Measurements from ENCODE around the gene DAGLA.

- TF ChIP-seq, protein P1, sequence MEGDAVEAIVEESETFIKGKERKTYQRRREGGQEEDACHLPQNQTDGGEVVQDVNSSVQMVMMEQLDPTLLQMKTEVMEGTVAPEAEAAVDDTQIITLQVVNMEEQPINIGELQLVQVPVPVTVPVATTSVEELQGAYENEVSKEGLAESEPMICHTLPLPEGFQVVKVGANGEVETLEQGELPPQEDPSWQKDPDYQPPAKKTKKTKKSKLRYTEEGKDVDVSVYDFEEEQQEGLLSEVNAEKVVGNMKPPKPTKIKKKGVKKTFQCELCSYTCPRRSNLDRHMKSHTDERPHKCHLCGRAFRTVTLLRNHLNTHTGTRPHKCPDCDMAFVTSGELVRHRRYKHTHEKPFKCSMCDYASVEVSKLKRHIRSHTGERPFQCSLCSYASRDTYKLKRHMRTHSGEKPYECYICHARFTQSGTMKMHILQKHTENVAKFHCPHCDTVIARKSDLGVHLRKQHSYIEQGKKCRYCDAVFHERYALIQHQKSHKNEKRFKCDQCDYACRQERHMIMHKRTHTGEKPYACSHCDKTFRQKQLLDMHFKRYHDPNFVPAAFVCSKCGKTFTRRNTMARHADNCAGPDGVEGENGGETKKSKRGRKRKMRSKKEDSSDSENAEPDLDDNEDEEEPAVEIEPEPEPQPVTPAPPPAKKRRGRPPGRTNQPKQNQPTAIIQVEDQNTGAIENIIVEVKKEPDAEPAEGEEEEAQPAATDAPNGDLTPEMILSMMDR (IDR thresholded peaks at IDR 0.05) = no peak
- no peak for TF ChIP-seq POLR2A (IDR thresholded peaks at IDR 0.05)
Observed at GRCh38 chr11:61737636-61738386, 57.6 kb downstream of the DAGLA start.
